ENCODE data around the gene PSMG3. TPM values are rescaled to one million over a fixed set of nuclear protein-coding genes. Genes with fewer than 3 reads are reported as not detected.
A peak's percentile ranks its signal among the peaks of the same experiment; 100 is the strongest.

Gene PSMG3
- total RNA-seq, 1 donor from 2014 or later, result 20.3 TPM

- TF ChIP-seq CTCF (IDR thresholded peaks at IDR 0.05), result no peak
- no peak overlapping the region for H3K4me3 ChIP-seq
- no peak overlapping the region for H3K27ac ChIP-seq
- intact Hi-C loops (cut with DNase I), result no loop called here
- H3K36me3 ChIP-seq, result no peaks in the 10 kb centered on the region
- no peaks in the 10 kb centered on the region for H3K27me3 ChIP-seq
- ATAC-seq (no peak), DNase-seq (no peak)
- no peaks in the 10 kb centered on the region for H3K9me3 ChIP-seq
- H3K4me1 ChIP-seq, result no peaks in the 10 kb centered on the region
These were observed 20.9 kb downstream of the PSMG3 start for GRCh38 chr7:1548944-1549343.

GRCh38 chr7:1548438-1548831 is 21.4 kb downstream of the PSMG3 start:
- DNase-seq, result no peak
- H3K9me3 ChIP-seq, result no peaks in the 10 kb centered on the region
- H3K4me1 ChIP-seq, result no peaks in the 10 kb centered on the region
- H3K36me3 ChIP-seq, result peaks cover under 1% of the 10 kb centered on the region
- intact Hi-C loops (cut with DNase I), result no loop called here
- no peak overlapping the region for H3K4me3 ChIP-seq
- no peak overlapping the region for H3K27ac ChIP-seq
- no peak for TF ChIP-seq CTCF (IDR thresholded peaks at IDR 0.05)
- H3K27me3 ChIP-seq, result no peaks in the 10 kb centered on the region
- peak; percentile 19 for ATAC-seq

- Histone ChIP-seq H3K4me3 (no peak overlapping the region), H3K4me1 (no peaks in the 10 kb centered on the region), H3K36me3 (peaks cover 5% of the 10 kb centered on the region), H3K27me3 (no peaks in the 10 kb centered on the region), H3K9me3 (no peaks in the 10 kb centered on the region), H3K27ac (no peak overlapping the region)
- intact Hi-C loops (cut with DNase I), result no loop called here
- ATAC-seq, result no peak
- DNase-seq, result no peak
- TF ChIP-seq CTCF (IDR thresholded peaks at IDR 0.05), result no peak
These were observed 21.9 kb downstream of the PSMG3 start for GRCh38 chr7:1547777-1548437.

GRCh38 chr7:1546909-1547776 is 22.7 kb downstream of the PSMG3 start:
- TF ChIP-seq CTCF (IDR thresholded peaks at IDR 0.05), result no peak
- intact Hi-C loops (cut with DNase I), result no loop called here
- no peaks in the 10 kb centered on the region for H3K9me3 ChIP-seq
- ATAC-seq (no peak), DNase-seq (no peak)
- H3K27me3 ChIP-seq, result no peaks in the 10 kb centered on the region
- H3K36me3 ChIP-seq, result peaks cover 13% of the 10 kb centered on the region
- no peak overlapping the region for H3K27ac ChIP-seq
- H3K4me3 ChIP-seq, result no peak overlapping the region
- H3K4me1 ChIP-seq, result no peaks in the 10 kb centered on the region

- intact Hi-C loops (cut with DNase I), result no loop called here
- DNase-seq (no peak), ATAC-seq (no peak)
- peaks cover 19% of the 10 kb centered on the region for H3K36me3 ChIP-seq
- H3K9me3 ChIP-seq, result no peaks in the 10 kb centered on the region
- no peak overlapping the region for H3K4me3 ChIP-seq
- no peak overlapping the region for H3K27ac ChIP-seq
- TF ChIP-seq CTCF (IDR thresholded peaks at IDR 0.05), result no peak
- no peaks in the 10 kb centered on the region for H3K4me1 ChIP-seq
- no peaks in the 10 kb centered on the region for H3K27me3 ChIP-seq
These were observed 23.4 kb downstream of the PSMG3 start for GRCh38 chr7:1546274-1546908.
